ENCODE data around the gene MARCO. TPM values are rescaled to one million over a fixed set of nuclear protein-coding genes. Genes with fewer than 3 reads are reported as not detected.

The MARCO gene
- total RNA-seq, 1 donor = not detected

- TF ChIP-seq, protein P1, sequence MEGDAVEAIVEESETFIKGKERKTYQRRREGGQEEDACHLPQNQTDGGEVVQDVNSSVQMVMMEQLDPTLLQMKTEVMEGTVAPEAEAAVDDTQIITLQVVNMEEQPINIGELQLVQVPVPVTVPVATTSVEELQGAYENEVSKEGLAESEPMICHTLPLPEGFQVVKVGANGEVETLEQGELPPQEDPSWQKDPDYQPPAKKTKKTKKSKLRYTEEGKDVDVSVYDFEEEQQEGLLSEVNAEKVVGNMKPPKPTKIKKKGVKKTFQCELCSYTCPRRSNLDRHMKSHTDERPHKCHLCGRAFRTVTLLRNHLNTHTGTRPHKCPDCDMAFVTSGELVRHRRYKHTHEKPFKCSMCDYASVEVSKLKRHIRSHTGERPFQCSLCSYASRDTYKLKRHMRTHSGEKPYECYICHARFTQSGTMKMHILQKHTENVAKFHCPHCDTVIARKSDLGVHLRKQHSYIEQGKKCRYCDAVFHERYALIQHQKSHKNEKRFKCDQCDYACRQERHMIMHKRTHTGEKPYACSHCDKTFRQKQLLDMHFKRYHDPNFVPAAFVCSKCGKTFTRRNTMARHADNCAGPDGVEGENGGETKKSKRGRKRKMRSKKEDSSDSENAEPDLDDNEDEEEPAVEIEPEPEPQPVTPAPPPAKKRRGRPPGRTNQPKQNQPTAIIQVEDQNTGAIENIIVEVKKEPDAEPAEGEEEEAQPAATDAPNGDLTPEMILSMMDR (IDR thresholded peaks at IDR 0.05; ENCODE audit: insufficient read depth, low read length) = no peak
- no peak overlapping the region for H3K4me3 ChIP-seq (ENCODE audit: low read depth, low read length)
- no peak for DNase-seq (ENCODE audit: low read depth)
Measured at GRCh38 chr2:118971245-118972122, 29.5 kb downstream of the MARCO start.

DNA sequence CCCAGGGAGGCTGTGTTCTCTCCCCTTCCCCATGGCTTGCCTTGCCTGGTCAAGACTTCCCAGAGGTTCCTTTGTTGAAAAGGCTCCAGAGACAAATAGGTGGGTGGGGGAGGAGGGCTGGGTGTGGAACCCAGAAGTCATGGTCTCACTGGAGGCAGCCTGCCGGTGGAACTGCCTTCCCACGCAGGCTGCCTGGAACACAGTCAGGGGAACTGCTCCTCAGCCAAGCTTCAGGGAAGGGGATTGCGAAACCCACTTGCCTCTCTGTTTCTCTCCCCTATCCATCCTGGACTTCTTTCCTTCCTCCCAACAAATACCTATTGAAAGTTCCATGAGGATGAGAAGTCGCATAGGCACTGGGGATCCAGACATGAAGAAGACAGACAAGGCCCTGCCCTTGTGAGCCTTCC, 31.6 kb downstream of the MARCO start:
- peak; percentile 52 for DNase-seq (ENCODE audit: low read depth)
- TF ChIP-seq, protein P1 (IDR thresholded peaks at IDR 0.05; ENCODE audit: insufficient read depth, low read length) = no peak
- H3K4me3 ChIP-seq (ENCODE audit: low read depth, low read length) = no peak overlapping the region

DNA sequence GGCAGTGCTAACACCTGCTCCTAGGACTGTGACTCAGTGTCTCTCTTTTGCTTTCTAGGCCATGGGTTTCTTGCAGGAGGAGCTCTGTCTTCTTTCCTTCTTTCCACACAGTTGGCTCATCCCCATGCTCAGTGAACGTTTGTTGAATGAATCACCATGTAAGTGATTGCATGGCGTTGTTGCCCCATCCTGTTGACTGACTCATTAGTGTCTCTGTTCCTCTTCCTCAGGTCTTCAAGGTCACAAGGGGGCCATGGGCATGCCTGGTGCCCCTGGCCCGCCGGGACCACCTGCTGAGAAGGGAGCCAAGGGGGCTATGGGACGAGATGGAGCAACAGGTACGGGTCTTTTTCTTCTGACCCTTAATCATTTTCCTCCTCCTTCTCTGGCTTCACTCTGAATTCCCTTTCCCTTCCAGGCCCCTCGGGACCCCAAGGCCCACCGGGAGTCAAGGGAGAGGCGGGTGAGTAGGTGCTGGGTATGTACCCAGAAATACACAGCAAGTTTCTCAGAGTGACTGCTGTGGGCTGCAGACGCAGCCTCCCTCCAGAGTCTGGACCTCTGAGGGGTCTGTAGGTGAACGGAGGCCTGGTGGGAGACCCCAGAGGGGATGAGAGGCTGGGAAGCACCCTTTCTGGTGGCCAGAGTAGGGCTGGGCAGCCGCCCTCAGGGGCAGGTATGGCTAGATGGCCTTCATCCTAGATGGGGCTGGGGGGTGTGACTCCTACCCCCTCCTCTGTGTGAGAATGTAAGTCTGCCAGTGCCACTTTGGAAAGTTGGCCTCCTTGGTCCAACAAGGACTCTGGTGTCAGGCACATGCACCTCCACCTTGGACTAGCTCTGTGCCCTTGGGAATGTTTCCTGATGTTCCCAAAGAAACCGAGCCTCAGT, 32.4 kb downstream of the MARCO start:
- no peak overlapping the region for H3K4me3 ChIP-seq (ENCODE audit: low read depth, low read length)
- TF ChIP-seq, protein P1 (IDR thresholded peaks at IDR 0.05; ENCODE audit: insufficient read depth, low read length) = no peak
- DNase-seq (ENCODE audit: low read depth) = peak; percentile 49

GRCh38 chr2:118975133-118975532, 33.1 kb downstream of the MARCO start:
- H3K4me3 ChIP-seq (ENCODE audit: low read depth, low read length) = no peak overlapping the region
- TF ChIP-seq, protein P1 (IDR thresholded peaks at IDR 0.05; ENCODE audit: insufficient read depth, low read length) = no peak
- no peak for DNase-seq (ENCODE audit: low read depth)

DNA sequence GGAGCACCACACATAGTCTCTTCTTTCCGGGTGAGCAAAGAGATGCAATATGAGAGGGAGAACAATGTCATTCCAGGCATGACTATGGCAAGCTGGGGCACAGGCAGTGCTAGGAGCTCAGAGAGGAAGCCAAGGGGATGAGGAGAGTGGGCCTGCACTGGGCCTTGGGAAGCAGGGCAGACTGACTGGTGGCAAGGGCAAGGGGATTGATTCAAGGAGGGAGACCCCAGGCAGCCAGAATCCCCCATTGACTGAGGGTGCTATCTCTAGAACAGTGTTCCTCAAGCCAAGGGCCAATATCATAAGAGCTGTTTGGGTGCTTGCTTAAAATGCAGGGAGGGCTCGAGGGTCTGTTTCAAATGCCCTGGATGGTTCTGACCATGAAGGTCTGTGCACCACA, 36.1 kb downstream of the MARCO start:
- H3K4me3 ChIP-seq (ENCODE audit: low read depth, low read length) = no peak overlapping the region
- TF ChIP-seq, protein P1 (IDR thresholded peaks at IDR 0.05; ENCODE audit: insufficient read depth, low read length) = no peak
- DNase-seq (ENCODE audit: low read depth) = no peak

- DNase-seq (ENCODE audit: low read depth) = no peak
- H3K4me3 ChIP-seq (ENCODE audit: low read depth, low read length) = no peak overlapping the region
- TF ChIP-seq, protein P1 (IDR thresholded peaks at IDR 0.05; ENCODE audit: insufficient read depth, low read length) = no peak
Measured at GRCh38 chr2:118979152-118979861, 37.3 kb downstream of the MARCO start.

Data from fibroblast of the aortic adventitia (primary cell).